ENCODE data around the gene ABCA8.

- TF ChIP-seq BHLHE40 (IDR thresholded peaks at IDR 0.05; ENCODE audit: borderline replicate concordance) (no peak), L3MBTL2 (conservative IDR thresholded peaks at IDR 0.05) (no peak), PKNOX1 (IDR thresholded peaks at IDR 0.05) (no peak)
These were observed 94.3 kb downstream of the ABCA8 start for GRCh38 chr17:68860941-68861340.

Data from HEK293T (cell line).